Trophoblast cell (in vitro differentiated cells and primary cell): ENCODE data around the gene ARID3B.
"Not testable (repeated sequence)": the region's sequence is repeated elsewhere in the genome, so short reads cannot be mapped to it uniquely, and the experiment has no call there.

Experiments
- DNase-seq, 2 donors: peaks; one replicate each; pipeline ENCODE4 v3.0.0-alpha.2; 2016
- H2AFZ ChIP-seq: 2 replicates; pipeline ENCODE4 v1.6.1; 2013; ENCODE audit warnings: low read length, moderate library complexity, mild to moderate bottlenecking; ENCODE audit not compliant: insufficient read depth, poor library complexity
- H2AK5ac ChIP-seq: 2 replicates; pipeline ENCODE4 v1.6.1; 2013; ENCODE audit warnings: mild to moderate bottlenecking, low read length
- H2BK120ac ChIP-seq: 2 replicates; pipeline ENCODE4 v1.6.1; 2013; ENCODE audit warnings: low read length, mild to moderate bottlenecking, moderate library complexity; ENCODE audit not compliant: insufficient read depth, poor library complexity
- H2BK12ac ChIP-seq: 2 replicates; pipeline ENCODE4 v1.6.1; 2013; ENCODE audit warnings: mild to moderate bottlenecking, low read length, moderate library complexity
- H2BK5ac ChIP-seq: 2 replicates; pipeline ENCODE4 v1.6.1; 2013; ENCODE audit warnings: low read length, low read depth, moderate library complexity, mild to moderate bottlenecking; ENCODE audit not compliant: poor library complexity
- H3K14ac ChIP-seq: 2 replicates; pipeline ENCODE4 v1.6.1; 2013; ENCODE audit warnings: mild to moderate bottlenecking, low read length
- H3K18ac ChIP-seq: 2 replicates; pipeline ENCODE4 v1.6.1; 2013; ENCODE audit warnings: mild to moderate bottlenecking, low read length
- H3K23ac ChIP-seq: 2 replicates; pipeline ENCODE4 v1.6.1; 2013; ENCODE audit warnings: low read length
- H3K27ac ChIP-seq: 2 replicates; pipeline ENCODE4 v1.5.1; 2013; ENCODE audit warnings: low read depth, mild to moderate bottlenecking, inconsistent platforms, low read length, moderate library complexity
- H3K27me3 ChIP-seq: 2 replicates; pipeline ENCODE4 v1.6.1; 2013; ENCODE audit warnings: inconsistent platforms, mild to moderate bottlenecking, low read length, moderate library complexity; ENCODE audit not compliant: insufficient read depth
- H3K36me3 ChIP-seq, 2 experiments: 1 replicate in 1 of 2; 2 replicates in 1 of 2; pipeline ENCODE4 v1.6.1; 2013; ENCODE audit warnings: low read length in 2 of 2, mild to moderate bottlenecking in 2 of 2, moderate library complexity in 1 of 2; ENCODE audit not compliant: insufficient read depth in 2 of 2, control insufficient read depth in 1 of 2
- H3K4ac ChIP-seq: 2 replicates; pipeline ENCODE4 v1.6.1; 2013; ENCODE audit warnings: low read depth, mild to moderate bottlenecking, low read length, moderate library complexity
- H3K4me1 ChIP-seq, 2 experiments: 1 replicate in 1 of 2; 2 replicates in 1 of 2; pipeline ENCODE4 v1.6.1; 2013; ENCODE audit warnings: low read length in 2 of 2, mild to moderate bottlenecking in 2 of 2, moderate library complexity in 1 of 2; ENCODE audit not compliant: insufficient read depth in 2 of 2, control insufficient read depth in 1 of 2
- H3K4me2 ChIP-seq: 2 replicates; pipeline ENCODE4 v1.6.1; 2013; ENCODE audit warnings: inconsistent platforms, mild to moderate bottlenecking, low read length, moderate library complexity
- H3K4me3 ChIP-seq: 2 replicates; pipeline ENCODE4 v1.5.1; 2013; ENCODE audit warnings: mild to moderate bottlenecking, low read depth, low read length, inconsistent platforms
- H3K79me1 ChIP-seq: one replicate; pipeline ENCODE4 v1.6.1; 2013; ENCODE audit warnings: low read length
- H3K79me2 ChIP-seq: 2 replicates; pipeline ENCODE4 v1.6.1; 2013; ENCODE audit warnings: low read length, mild to moderate bottlenecking; ENCODE audit not compliant: control insufficient read depth, insufficient read depth, poor library complexity
- H3K9ac ChIP-seq: 2 replicates; pipeline ENCODE4 v1.6.1; 2013; ENCODE audit warnings: mild to moderate bottlenecking, low read length
- H3K9me3 ChIP-seq: 2 replicates; pipeline ENCODE4 v1.6.1; 2013; ENCODE audit warnings: low read depth, mild to moderate bottlenecking, control low read depth, inconsistent platforms, low read length; ENCODE audit not compliant: insufficient read depth
- H4K12ac ChIP-seq: 2 replicates; pipeline ENCODE4 v1.6.1; 2013; ENCODE audit warnings: low read depth, mild to moderate bottlenecking, low read length, moderate library complexity
- H4K8ac ChIP-seq: 2 replicates; pipeline ENCODE4 v1.6.1; 2013; ENCODE audit warnings: low read depth, mild to moderate bottlenecking, low read length, moderate library complexity
- H4K91ac ChIP-seq: one replicate; pipeline ENCODE4 v1.6.1; 2013; ENCODE audit warnings: low read depth, mild to moderate bottlenecking, low read length, moderate library complexity
- whole genome bisulfite sequencing: extraction: QIAGEN DNeasy Blood & Tissue Kit; methylation state at CpG from one replicate; pipeline ENCODE4 v1.1.7; 2013; ENCODE audit warnings: missing lambda C conversion rate; ENCODE audit not compliant: insufficient read length, insufficient coverage; ENCODE audit errors: extremely low coverage; 5-methylcytosine and 5-hydroxymethylcytosine counted together

The ARID3B gene

GRCh38 chr15:74505837-74506514 is 35.0 kb upstream of the ARID3B start:
- Histone ChIP-seq H2BK5ac (no peak overlapping the region), H3K9ac (no peak overlapping the region), H2BK12ac (no peak overlapping the region), H3K79me1 (no peaks in the 10 kb centered on the region), H3K79me2 (no peaks in the 10 kb centered on the region), H3K4me3 (peak overlapping the region; percentile 5), H4K91ac (no peak overlapping the region), H3K27ac (no peak overlapping the region), H3K9me3 (no peaks in the 10 kb centered on the region), H4K12ac (no peak overlapping the region), H2AFZ (no peak overlapping the region), H3K14ac (no peak overlapping the region), H3K4me1 (no peaks in the 10 kb centered on the region), H4K8ac (no peak overlapping the region), H3K27me3 (no peaks in the 10 kb centered on the region), H3K18ac (no peak overlapping the region), H2AK5ac (no peak overlapping the region), H3K4me2 (no peak overlapping the region), H3K36me3 (peaks cover 0 to 3% of the 10 kb centered on the region in 2 experiments), H3K23ac (peak overlapping the region; percentile 34), H2BK120ac (no peak overlapping the region), H3K4ac (no peak overlapping the region)
- WGBS = no CpG with 5 or more reads among the region's 6 CpGs
- no peak for DNase-seq

GRCh38 chr15:74506515-74506840 is 34.5 kb upstream of the ARID3B start:
- Histone ChIP-seq H4K8ac (no peak overlapping the region), H3K4me3 (no peak overlapping the region), H3K14ac (no peak overlapping the region), H2BK120ac (no peak overlapping the region), H3K4me1 (no peaks in the 10 kb centered on the region), H3K9ac (no peak overlapping the region), H2AK5ac (no peak overlapping the region), H3K79me1 (no peaks in the 10 kb centered on the region), H2BK12ac (no peak overlapping the region), H3K4me2 (no peak overlapping the region), H3K9me3 (no peaks in the 10 kb centered on the region), H4K12ac (no peak overlapping the region), H3K79me2 (no peaks in the 10 kb centered on the region), H3K23ac (no peak overlapping the region), H3K27ac (no peak overlapping the region), H3K18ac (no peak overlapping the region), H4K91ac (no peak overlapping the region), H3K4ac (no peak overlapping the region), H3K36me3 (peaks cover 0 to 3% of the 10 kb centered on the region in 2 experiments), H2BK5ac (no peak overlapping the region), H3K27me3 (no peaks in the 10 kb centered on the region), H2AFZ (no peak overlapping the region)
- no peak for DNase-seq
- no CpG with 5 or more reads among the region's 4 CpGs for WGBS

GRCh38 chr15:74511583-74511982 is 29.4 kb upstream of the ARID3B start:
- DNase-seq = no peak
- Histone ChIP-seq H3K14ac (no peak overlapping the region), H3K23ac (no peak overlapping the region), H3K4me3 (no peak overlapping the region), H2AFZ (no peak overlapping the region), H4K91ac (no peak overlapping the region), H3K27me3 (no peaks in the 10 kb centered on the region), H4K8ac (no peak overlapping the region), H2BK120ac (no peak overlapping the region), H2AK5ac (no peak overlapping the region), H3K79me2 (no peaks in the 10 kb centered on the region), H3K4ac (no peak overlapping the region), H3K79me1 (no peaks in the 10 kb centered on the region), H3K36me3 (no peaks in the 10 kb centered on the region), H3K4me1 (peaks cover 0 to 2% of the 10 kb centered on the region in 2 experiments), H3K27ac (no peak overlapping the region), H2BK5ac (no peak overlapping the region), H3K4me2 (no peak overlapping the region), H2BK12ac (no peak overlapping the region), H3K18ac (no peak overlapping the region), H3K9ac (no peak overlapping the region), H3K9me3 (no peaks in the 10 kb centered on the region), H4K12ac (no peak overlapping the region)
- WGBS = no CpG with 5 or more reads among the region's 4 CpGs

- not testable (repeated sequence) for H2BK5ac ChIP-seq, H3K79me2 ChIP-seq, H3K14ac ChIP-seq, H3K4me3 ChIP-seq, H3K4me2 ChIP-seq, H4K91ac ChIP-seq, H3K27ac ChIP-seq, H2AK5ac ChIP-seq, H4K8ac ChIP-seq, H3K9me3 ChIP-seq, H3K27me3 ChIP-seq, H3K4ac ChIP-seq, H3K9ac ChIP-seq, H2AFZ ChIP-seq, H3K23ac ChIP-seq, H4K12ac ChIP-seq, H3K4me1 ChIP-seq, H2BK120ac ChIP-seq, DNase-seq, H2BK12ac ChIP-seq, H3K79me1 ChIP-seq, H3K36me3 ChIP-seq, H3K18ac ChIP-seq
- WGBS = no CpG with 5 or more reads among the region's 4 CpGs
Measured at GRCh38 chr15:74514059-74514458, 27.0 kb upstream of the ARID3B start.
